Measurements from ENCODE around the gene DUSP15.
"Not testable (repeated sequence)": the region's sequence is repeated elsewhere in the genome, so short reads cannot be mapped to it uniquely, and the experiment has no call there.

DNA sequence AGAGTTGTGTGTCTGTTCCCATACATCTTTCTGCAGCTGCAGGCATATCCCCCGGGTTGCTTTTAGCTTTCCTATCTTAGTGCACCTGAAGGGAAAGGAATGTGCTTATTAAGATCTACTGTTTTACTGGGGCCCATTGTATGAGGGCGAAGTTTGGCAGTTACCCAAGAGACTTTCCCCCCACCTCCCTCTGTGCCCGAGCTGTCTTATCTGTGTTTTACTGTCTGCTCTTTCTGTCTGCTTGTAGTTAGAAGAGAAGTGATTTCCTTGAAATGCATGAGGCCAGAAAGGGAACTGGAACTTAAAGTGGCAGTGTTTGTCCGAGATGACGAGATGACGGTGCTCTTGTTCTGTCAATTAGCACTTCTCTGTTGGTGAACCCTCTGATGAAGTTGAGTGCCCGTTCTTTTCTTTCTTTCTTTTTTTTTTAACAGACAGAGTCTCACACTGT is 47.7 kb upstream of the DUSP15 start:
- TF ChIP-seq, protein P1, sequence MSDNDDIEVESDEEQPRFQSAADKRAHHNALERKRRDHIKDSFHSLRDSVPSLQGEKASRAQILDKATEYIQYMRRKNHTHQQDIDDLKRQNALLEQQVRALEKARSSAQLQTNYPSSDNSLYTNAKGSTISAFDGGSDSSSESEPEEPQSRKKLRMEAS (IDR thresholded peaks at IDR 0.05), result not testable (repeated sequence)
- TF ChIP-seq, protein P2, sequence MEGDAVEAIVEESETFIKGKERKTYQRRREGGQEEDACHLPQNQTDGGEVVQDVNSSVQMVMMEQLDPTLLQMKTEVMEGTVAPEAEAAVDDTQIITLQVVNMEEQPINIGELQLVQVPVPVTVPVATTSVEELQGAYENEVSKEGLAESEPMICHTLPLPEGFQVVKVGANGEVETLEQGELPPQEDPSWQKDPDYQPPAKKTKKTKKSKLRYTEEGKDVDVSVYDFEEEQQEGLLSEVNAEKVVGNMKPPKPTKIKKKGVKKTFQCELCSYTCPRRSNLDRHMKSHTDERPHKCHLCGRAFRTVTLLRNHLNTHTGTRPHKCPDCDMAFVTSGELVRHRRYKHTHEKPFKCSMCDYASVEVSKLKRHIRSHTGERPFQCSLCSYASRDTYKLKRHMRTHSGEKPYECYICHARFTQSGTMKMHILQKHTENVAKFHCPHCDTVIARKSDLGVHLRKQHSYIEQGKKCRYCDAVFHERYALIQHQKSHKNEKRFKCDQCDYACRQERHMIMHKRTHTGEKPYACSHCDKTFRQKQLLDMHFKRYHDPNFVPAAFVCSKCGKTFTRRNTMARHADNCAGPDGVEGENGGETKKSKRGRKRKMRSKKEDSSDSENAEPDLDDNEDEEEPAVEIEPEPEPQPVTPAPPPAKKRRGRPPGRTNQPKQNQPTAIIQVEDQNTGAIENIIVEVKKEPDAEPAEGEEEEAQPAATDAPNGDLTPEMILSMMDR (IDR thresholded peaks at IDR 0.05 in 2 of 3, conservative IDR thresholded peaks at IDR 0.05 in 1 of 3; ENCODE audit: borderline replicate concordance in 1 of 3, insufficient read depth in 1 of 3, low read depth in 2 of 3, low read length in 2 of 3), result not testable (repeated sequence)
- not testable (repeated sequence) for TF ChIP-seq RAD21 (IDR thresholded peaks at IDR 0.05; ENCODE audit: low read depth); ZNF274 (IDR thresholded peaks at IDR 0.05; ENCODE audit: low read depth, low read length); SIN3A (IDR thresholded peaks at IDR 0.05; ENCODE audit: low read depth); POLR2A (IDR thresholded peaks at IDR 0.05; ENCODE audit: borderline replicate concordance, extremely low read depth, insufficient read depth, insufficient read length)
